HG02571 (cell line): ENCODE results near the gene ATP1A4.
"Not testable (repeated sequence)": the region's sequence is repeated elsewhere in the genome, so short reads cannot be mapped to it uniquely, and the experiment has no call there.

ENCODE experiments used
- ATAC-seq: cut with Tn5 transposase; IDR thresholded peaks from one replicate; pipeline ENCODE4 v1.9.1; 2021; ENCODE audit warnings: mild to moderate bottlenecking, moderate library complexity; ENCODE audit not compliant: unreplicated experiment

The ATP1A4 gene

GRCh38 chr1:160151303-160151702, at the start of gene ATP1A4:
ATP1A4 (plus strand) TSS chr1:160151603; CDS start chr1:160152041, 438 bp downstream.
- no peak for ATAC-seq

GRCh38 chr1:160101717-160102522, 49.5 kb upstream of the ATP1A4 start:
- no peak for ATAC-seq

GRCh38 chr1:160103658-160104408, 47.6 kb upstream of the ATP1A4 start:
- no peak for ATAC-seq

GRCh38 chr1:160104486-160104885, 46.9 kb upstream of the ATP1A4 start:
- no peak for ATAC-seq

- no peak for ATAC-seq
Observed at GRCh38 chr1:160105155-160105554, 46.2 kb upstream of the ATP1A4 start.

GRCh38 chr1:160107512-160107911, 43.9 kb upstream of the ATP1A4 start:
- no peak for ATAC-seq

GRCh38 chr1:160108888-160109662, 42.3 kb upstream of the ATP1A4 start:
- no peak for ATAC-seq

GRCh38 chr1:160109686-160110085, 41.7 kb upstream of the ATP1A4 start:
- ATAC-seq, result no peak

GRCh38 chr1:160111462-160111861, 39.9 kb upstream of the ATP1A4 start:
- ATAC-seq, result not testable (repeated sequence)

GRCh38 chr1:160112357-160112756, 39.0 kb upstream of the ATP1A4 start:
- ATAC-seq, result no peak

GRCh38 chr1:160113407-160113806, 38.0 kb upstream of the ATP1A4 start:
- ATAC-seq, result no peak

- ATAC-seq, result no peak
Observed at GRCh38 chr1:160114085-160114484, 37.3 kb upstream of the ATP1A4 start.

GRCh38 chr1:160115545-160116282, 35.7 kb upstream of the ATP1A4 start, which contains the start of gene ATP1A2:
ATP1A2 (plus strand) TSS chr1:160115759; CDS start chr1:160115862, 103 bp downstream.
- no peak for ATAC-seq

- no peak for ATAC-seq
Observed at GRCh38 chr1:160116283-160117147, 34.9 kb upstream of the ATP1A4 start.

- no peak for ATAC-seq
Observed at GRCh38 chr1:160117300-160117699, 34.1 kb upstream of the ATP1A4 start.

- no peak for ATAC-seq
Observed at GRCh38 chr1:160117709-160118183, 33.7 kb upstream of the ATP1A4 start.

GRCh38 chr1:160118928-160119327, 32.5 kb upstream of the ATP1A4 start:
- ATAC-seq, result no peak

- ATAC-seq, result no peak
Observed at GRCh38 chr1:160120797-160121196, 30.6 kb upstream of the ATP1A4 start.

- ATAC-seq, result no peak
Observed at GRCh38 chr1:160121388-160121787, 30.0 kb upstream of the ATP1A4 start.
